Measurements from ENCODE around the gene MUC16.
"Not testable (repeated sequence)": the region's sequence is repeated elsewhere in the genome, so short reads cannot be mapped to it uniquely, and the experiment has no call there.

Gene MUC16
- 0.30 to 0.54 (median 0.43) reads per million in 4 donors for total RNA-seq

DNA sequence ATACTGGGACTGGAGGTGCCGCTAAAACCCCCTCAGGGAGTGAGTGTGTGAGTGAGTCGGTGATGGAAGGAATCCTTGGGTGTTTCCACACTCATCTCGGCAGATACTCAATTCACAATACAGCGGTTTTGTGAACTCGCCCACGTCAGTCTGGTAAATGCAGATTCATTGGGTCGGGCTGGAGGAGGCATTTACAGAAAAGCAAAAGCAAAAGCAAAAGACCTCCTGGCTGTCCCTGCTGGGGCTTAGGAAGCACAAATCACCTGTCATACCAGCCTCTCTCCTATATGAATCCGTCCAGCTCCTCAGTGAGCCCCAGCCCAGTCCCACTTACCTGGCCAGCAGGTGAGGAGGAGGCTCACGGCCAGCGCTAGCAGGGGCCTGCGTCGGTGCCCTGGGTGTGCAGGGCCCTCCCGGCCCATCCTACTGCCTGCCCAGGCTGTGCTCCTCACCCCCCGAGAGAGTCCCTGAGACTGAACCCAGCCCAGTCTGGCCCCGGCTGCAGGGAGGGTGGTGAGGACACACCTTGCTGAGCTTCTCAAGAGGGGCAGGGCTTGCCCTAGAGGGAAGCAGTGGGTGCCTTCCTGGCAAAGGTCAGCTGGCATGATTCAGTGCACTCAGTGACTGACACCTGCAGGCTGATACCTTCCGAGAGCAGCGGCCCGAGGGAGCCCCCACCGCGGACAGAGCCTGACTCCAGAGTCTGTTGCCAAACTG, at the start of gene MUC16:
Gene MUC16, minus strand, starts transcription at position 475 of the 717 bp plus-strand sequence.
- no peak for DNase-seq

DNA sequence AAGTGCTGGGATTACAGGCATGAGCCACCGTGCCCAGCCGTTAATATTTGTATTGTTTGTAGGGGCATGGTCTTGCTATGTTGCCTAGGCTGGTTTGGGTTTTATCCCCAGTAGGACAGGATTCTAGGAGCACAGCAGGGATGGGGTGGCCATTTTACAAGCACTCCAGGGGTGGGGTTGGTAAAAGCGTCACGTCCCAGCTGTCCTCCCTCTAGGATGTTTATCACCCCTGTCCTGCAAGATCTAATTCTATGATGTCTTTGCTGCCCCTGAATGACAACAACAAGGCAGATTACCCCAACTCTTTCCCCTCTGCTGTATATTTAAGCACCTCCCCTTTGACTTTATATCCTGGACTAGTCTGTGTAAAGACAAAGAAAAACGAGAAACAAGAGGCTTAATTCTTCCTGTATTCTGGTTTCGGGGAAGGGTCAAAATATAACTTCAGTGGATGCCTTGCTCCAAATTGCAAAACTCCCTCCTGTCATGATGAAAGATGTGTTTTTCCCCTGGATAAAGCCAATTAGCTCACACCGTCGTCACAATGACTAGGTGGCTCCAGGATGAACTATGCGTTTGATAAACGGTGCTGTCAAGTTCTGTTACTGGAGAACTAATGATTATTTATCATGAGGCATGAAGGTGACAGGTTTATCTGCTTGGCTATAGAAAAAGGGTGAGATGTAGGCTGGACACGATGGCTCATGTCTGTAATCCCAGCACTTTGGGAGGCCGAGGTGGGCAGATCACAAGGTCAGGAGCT, 48.9 kb upstream of the MUC16 start:
- DNase-seq, result no peak

DNA sequence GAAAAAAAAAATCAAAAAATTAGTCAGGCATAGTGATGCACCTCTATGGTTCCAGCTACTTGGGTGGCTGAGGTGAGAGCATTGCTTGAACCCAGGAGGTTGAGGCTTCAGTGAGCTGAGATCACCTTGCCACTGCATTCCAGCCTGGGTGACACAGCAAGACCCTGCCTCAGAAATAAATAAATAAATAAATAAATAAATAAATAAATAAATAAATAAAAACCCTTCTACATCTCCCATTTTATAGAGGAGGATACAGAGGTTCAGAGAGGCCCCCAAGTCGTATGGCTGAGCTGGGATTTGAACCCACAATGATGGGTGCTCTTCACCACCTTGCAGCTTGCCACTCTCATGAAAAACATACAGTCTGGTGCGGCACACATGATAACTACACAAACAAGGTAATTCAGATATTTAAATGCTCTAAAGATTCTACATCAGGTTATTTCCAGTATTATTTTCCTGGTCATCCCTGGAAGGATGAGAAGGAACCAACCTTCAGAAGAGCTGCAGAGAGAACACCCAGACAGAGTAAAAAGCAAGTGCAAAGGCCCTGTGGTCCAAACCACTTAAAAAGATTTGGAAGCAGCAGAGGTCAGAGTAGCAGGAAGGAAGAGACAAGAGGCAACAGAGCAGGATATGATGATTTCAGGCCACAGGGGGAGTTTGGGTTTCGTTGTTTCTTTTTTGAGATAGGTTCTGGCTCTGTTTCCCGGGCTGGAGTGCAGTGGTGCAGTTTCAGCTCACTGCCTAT, 47.5 kb upstream of the MUC16 start:
- DNase-seq, result no peak

DNA sequence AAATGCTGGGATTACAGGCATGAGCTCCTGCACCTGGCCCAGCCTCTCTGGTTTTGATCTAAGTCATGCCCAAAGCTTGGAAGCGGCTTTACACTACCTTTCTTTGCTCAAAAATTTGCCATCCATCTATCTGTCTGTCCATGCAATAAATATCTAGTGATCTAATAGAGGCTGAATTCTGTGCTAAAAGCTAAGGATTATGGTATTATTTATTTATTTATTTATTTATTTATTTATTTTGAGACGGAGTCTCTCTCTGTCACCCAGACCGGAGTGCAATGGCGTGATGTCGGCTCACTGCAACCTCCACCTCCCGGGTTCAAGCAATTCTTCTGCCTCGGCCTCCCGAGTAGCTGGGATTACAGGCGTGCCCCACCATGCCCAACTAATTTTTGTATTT, 45.9 kb upstream of the MUC16 start:
- not testable (repeated sequence) for DNase-seq

DNA sequence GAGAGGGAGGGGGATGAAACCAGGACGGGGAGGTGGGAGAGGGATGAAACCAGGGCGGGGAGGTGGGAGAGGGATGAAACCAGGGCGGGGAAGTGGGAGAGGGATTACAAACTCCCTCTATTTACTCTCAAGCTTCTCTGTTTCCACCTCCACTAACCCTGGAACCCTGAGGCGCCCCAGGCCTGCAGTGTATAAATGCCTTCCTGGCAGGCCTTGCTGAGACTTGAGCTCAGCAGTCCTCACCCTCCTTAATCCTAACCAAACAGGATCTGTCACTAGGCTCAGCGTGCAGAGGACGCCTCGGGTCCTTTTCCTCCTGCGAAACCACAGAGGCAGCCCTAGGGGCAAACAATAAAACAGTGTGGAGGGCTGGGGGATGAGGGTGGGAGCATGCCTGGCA, 44.6 kb upstream of the MUC16 start:
- no peak for DNase-seq

DNA sequence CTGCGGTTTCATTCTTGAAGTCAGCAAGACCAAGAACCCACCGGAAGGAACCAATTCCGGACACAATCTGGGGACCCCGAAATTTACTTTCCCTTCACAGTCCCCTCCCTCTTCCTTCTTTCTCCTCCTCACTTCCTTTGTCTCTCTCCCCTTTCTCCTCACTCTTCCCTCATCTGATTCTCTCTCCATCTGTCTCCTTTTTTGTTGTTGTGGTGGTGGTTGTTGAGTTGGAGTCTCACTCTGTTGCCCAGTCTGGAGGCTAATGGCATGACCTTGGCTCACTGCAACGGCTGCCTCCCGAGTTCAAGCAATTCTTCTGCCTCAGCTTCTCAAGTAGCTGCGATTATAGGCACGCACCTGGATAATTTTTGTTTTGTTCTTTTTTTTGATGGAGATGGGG, 44.0 kb upstream of the MUC16 start:
- no peak for DNase-seq

DNA sequence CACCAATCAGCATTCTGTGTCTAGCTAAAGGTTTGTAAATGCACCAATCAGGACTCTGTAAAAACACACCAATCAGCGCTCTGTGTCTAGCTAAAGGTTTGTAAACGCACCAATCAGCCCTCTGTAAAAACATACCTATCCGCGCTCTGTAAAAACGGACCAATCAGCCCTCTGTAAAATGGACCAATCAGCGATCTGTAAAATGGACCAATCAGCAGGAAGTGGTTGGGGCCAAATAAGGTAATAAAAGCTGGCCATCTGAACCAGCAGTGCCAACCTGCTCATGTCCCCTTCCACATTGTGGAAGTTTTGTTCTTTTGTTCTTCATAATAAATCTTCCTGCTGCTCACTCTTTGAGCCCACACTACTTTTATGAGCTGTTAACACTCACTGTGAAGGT, 43.5 kb upstream of the MUC16 start:
- DNase-seq, result not testable (repeated sequence)

DNA sequence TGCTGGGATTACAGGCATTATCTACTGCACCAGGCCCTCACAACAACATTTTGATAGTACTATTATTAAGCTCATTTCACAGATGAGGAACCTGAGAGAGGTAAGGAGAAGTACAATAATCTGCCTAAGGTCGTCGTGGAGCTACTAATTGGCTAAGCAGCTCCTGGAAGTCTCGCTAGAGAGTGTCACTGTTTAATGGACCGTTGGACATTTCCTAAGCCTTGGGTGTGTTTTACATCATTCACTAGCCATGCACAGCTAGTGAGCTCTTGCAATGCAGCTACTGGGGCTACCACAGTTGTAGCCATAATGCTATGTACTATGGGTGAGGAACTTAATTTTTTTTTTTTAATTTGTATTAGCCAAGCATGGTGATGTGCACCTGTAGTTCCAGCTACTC, 42.7 kb upstream of the MUC16 start:
- no peak for DNase-seq

DNA sequence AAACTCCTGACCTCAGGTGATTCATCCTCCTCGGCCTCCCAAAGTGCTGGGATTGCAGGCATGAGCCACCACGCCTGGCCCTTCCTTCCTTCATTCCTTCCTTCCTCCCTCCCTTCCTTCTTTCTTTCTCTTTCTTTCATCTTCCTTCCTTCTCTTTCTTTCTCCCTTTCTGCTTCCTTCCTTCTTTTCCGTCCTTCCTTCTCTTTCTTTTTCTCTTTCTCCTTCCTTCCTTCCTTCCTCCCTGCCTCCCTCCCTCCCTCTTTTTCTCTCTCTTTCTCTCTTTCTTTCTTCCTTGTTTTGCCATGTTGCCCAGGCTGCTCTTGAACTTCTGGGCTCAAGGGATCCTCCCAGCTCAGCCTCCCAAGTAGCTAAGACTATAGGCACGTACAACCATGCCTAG, 36.5 kb upstream of the MUC16 start:
- no peak for DNase-seq

DNA sequence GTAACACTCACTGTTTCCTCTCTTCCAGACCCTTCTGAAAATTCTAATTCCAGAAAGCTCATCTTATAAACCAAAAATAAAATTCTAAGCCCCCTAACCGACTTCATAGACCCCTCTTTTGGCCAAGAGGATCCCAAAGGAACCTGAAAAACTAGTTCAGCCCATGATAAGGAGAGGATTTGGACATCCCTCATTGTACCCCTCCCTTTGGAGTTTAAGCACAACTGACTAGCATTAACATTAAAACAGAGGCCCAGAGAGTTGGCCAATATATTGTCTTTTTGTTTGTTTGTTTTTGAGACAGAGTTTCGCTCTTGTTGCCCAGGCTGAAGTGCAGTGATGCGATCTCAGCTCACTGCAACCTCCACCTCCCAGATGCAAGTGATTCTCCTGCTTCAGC, 34.2 kb upstream of the MUC16 start:
- DNase-seq, result no peak

DNA sequence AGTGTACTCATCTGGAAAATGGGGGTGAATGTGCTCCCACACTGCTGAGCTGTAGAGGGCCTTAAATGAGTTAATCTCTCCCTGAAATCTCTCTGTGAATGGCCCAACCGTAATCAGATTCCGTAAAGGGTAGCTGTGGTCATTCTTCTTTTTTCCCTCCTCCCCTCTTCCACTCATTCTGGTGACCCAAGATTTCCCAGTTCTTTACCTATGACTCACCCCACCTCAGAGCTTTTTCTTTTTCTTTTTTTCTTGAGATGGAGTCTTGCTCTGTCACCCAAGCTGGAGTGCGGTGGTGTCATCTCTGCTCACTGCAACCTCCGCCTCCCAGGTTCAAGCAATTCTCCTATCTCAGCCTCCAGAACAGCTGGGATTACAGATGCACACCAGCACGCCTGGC, 33.3 kb upstream of the MUC16 start:
- no peak for DNase-seq

DNA sequence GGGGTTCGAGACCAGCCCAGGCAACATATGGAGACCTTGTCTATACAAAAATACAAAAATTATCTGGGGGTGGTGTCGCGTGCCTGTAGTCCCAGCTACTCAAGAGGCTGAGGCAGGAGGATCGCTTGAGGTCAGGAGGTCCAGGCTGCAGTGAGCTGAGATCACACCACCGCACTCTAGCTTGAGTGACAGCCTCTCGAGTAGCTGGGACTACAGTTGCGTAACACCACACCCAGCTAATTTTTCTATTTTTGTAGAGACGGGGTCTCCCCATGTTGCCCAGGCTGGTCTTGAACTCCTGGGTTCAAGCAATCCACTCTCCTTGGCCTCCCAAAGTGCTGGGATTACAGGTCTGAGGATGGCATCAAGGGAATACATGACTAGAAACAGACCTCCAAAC, 30.8 kb upstream of the MUC16 start:
- DNase-seq, result no peak

DNA sequence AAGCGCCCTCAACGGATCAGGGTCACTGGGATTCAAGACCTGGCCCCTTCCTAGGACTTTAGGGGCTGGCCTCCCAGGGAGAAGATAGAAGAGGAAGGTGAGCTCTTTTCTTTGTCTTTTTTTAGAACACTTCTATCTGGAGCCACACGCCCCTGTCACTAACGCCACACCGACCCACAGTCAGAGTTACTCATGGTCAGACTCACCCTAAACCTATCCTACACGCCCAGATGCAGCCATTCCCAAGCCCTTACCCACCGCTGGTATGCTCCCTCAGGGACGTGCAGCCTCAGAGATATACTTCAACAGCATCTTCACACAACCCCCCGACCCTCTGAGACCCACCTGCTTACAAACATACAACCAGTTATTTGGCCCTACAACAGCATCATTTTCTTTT, 29.9 kb upstream of the MUC16 start:
- no peak for DNase-seq

DNA sequence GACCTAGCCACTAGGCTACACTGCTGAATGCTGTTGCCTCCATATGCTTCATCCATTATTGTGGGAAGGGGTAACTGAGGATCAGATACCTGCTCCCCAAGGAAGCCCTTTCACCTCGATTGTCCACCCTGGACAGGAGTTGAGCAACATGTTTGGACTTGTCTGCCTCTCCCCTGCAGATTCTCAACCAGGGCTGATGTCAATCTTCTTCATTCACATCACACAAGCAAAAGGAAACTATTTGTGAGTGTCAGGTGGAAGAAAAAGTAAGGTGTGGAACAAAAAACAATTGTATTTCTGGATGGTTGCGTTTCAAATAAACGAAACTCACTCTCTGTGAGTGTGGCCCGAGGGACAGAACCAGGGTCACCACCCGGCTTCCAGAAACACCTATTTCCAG, 29.5 kb upstream of the MUC16 start:
- DNase-seq, result no peak

DNA sequence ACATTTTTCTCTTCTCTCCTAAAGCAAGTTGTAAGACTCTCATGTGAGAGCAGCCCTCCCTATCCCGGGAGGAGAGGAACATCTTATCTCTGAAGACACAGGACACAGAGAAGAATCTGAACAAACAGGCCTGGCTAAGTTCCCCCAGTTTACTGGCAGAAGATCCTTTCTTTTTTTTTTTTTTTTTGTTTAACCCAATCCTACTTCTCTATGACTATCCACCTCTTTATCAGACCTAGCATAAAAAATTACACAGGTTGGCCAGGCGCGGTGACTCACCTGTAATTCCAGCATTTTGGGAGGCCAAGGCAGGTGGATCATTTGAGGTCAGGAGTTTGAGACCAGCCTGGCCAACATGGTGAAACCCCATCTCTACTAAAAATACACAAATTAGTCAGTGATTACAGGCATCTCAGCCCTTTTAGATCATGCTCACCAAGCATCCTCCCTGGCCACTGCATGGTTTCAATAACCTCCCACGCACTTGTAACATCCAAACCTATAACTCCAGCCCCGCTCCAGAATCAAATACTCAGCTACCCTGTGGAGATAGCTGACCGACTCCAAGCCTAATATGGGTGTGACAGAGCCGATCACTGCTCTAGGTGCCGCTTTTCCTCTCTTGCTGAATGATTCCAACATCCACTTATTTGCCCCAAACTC, 27.3 kb upstream of the MUC16 start:
- no peak for DNase-seq

DNA sequence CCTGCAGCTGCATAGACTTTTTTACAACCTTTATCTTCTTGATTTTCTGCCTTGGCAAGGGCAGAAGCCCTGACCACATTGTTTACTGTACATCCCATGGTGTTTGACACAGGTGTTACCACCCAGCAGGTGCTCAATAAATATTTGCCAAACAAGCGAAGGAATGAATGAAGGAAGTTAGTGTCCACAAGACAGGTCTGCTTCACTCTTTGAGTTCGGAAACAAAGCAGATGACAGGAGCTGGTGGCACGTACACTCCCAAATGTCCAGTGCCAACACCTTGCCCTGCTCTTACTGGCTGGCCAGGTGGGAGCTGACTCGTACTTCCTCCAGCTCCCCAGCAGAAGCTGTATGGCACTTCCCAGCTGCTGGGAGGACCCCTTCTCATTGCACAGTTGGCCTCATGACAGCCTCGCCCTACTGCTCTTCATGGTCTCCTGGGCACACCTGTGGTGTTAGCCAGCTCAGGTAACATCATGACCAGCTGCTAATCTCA, 22.0 kb upstream of the MUC16 start:
- no peak for DNase-seq

DNA sequence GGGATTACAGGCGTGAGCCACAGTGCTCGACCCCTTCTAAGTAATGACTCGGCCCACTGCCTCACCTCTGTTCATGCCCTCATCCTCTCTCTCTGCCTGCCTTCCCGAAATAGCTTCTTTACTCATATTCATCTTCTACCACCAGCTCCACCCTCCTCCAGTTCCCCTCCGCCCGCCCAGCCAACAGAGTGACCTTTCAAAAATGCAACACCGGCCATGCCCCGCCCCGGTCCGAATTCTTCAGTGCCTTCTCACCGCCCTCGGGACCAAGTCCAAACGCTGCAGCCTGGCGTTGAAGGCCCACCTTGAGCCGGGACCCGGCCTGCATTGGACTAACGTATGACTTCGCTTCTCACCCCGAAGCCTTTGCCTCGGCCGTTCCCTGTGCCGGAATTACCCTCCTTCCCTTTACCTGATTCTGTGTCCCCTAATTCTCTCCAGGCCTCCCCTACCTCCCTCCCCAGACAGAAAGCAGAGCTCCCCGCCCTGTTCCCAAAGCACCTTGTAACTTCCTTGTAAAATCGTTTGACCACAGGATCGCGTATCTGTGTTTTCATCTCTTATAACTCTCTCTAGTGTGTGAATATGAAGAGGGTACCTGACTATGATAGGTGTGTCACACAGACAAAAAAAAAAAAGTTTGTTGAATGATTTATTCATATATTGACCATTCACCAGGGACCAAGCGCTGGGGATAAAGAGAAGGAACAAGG, 8.1 kb upstream of the MUC16 start:
- DNase-seq, result no peak

DNA sequence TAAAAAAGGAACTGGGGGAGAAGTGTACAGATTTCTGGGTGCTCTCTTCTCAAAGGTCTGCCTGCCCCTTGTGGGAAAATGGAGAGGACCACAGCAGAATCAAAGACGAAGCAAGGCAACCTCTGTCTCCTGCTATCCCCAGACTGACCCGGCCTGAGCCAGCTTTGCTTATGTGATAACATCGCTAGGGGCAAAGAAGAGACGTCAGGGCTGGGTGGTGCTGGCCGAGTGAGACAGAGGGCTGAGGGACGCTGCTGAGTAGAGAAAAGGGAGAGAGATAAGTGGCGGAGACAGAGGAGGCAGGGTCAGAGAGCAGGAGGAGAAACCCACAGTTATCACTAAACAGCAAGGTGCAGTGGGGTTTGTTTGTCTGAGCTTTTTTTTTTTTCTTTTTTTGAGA, 4.6 kb upstream of the MUC16 start:
- no peak for DNase-seq

DNA sequence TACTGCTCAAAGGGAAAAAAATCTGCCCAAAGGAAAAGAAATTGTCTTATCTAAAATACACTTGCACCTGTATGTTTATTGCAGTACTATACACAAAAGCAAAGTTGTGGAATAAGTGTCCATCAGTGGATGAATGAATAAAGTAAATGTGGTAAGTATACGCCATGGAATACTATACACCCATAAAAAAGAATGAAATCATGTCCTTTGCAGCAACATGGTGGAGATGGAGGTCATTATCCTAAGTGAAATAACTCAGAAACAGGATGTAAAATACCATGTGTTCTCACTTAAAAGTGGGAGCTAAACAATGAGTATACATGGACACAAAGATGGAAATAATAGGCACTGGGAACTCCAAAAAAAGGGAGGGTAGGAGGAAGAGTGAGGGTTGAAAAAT, 3.8 kb upstream of the MUC16 start:
- DNase-seq, result no peak

DNA sequence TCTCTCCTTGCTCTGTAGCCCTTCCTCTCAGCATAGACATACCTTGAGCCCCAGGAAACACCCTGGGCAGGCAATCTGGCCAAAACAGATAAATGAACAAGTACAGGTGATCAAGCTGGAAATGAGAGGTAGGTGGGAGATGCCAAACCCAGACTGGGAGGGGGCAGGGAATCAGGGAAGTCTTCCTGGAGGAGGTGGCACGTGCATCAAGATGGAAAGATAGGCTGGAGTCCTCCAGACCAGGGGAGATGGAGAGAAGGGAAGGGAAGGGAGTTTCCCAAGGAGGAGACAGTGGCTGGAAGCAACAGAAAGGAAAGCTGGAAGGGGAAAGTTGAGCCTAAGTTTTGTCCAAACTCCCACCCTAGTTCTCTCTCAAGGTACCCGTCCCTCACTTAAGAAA, 1.7 kb upstream of the MUC16 start:
- DNase-seq, result no peak

DNA sequence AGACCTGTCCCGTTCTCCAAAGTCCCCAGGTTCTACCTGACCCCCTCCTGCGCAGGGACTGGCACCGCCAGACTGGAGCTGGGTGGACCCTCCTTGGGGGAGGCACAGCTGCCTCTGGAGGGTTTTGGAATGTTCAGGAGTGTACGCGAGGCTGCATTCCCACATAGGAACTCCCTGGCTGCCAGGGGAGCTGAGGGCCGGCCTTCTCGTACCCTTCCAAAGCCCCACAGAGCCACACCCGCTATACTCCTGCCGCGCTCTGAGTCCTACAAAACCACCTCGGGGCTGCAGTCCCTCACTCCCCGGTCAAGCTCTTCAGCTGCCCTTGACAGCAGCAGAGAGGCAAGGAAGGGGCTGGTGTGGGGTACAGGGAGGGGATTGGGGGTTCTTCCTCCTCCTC, 484 bp upstream of the MUC16 start:
- DNase-seq, result no peak

DNA sequence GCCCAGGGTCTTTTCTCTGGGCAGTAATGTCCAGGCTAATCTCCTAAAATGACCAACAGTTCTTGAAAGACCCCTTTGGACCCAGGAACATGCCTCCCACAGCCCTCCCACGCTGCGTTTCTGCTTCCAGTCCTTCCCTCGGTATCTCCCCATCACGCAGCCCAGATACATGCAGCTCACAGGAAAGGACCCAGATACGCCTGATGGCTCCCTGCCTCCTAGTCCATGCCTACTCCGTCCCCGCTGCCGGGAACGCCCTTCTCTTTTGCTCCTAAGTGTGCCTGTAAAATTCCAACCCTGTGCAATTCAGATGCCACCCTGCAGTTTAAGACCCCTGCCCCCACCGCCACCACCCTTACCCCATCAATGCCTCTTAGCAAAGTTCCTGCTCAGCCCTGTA, 778 bp downstream of the MUC16 start:
- DNase-seq, result no peak
